Activated naive CD8-positive, alpha-beta T cell treated with anti-CD3 and anti-CD28 coated beads, Interleukin-2, amount 10 ng/mL, durations not matched to agents 7 days and 5 days (primary cell): ENCODE measurements around the gene XG. TPM values are rescaled to one million over a fixed set of nuclear protein-coding genes. Genes with fewer than 3 reads are reported as not detected.
"Not testable (repeated sequence)": the region's sequence is repeated elsewhere in the genome, so short reads cannot be mapped to it uniquely, and the experiment has no call there.

Experiments used
- ATAC-seq: fragments of 150-1000 bp; cut with Tn5 transposase; one replicate; pipeline ENCODE4 v1.10.0; 2021; ENCODE audit warnings: low read depth, moderate library complexity
- POLR2A ChIA-PET: fragments of 350-600 bp; sonication (Branson Sonifier 250); formaldehyde crosslinking; loops from one replicate; lab custom pipeline; 2021; ENCODE audit warnings: antibody characterized with exemption; lab: Charles Lee
- DNase-seq: peaks from one replicate; pipeline ENCODE4 v3.0.0; 2021
- H3K27ac Mint-ChIP-seq: one replicate; pipeline ENCODE4 v1.8.0; 2022; ENCODE audit warnings: mild to moderate bottlenecking, mixed read lengths
- H3K27me3 Mint-ChIP-seq: one replicate; pipeline ENCODE4 v1.8.0; 2022; ENCODE audit warnings: mild to moderate bottlenecking, moderate library complexity, mixed read lengths
- H3K36me3 Mint-ChIP-seq: one replicate; pipeline ENCODE4 v1.8.0; 2021; ENCODE audit warnings: mild to moderate bottlenecking, mixed read lengths
- H3K4me1 Mint-ChIP-seq: one replicate; pipeline ENCODE4 v1.8.0; 2021; ENCODE audit warnings: mixed read lengths
- H3K4me3 Mint-ChIP-seq: one replicate; pipeline ENCODE4 v1.8.0; 2022; ENCODE audit warnings: mild to moderate bottlenecking, moderate library complexity, mixed read lengths
- H3K9me3 Mint-ChIP-seq: one replicate; pipeline ENCODE4 v1.8.0; 2021; ENCODE audit warnings: mixed read lengths
- total RNA-seq, 2 experiments: library from RNA; stranded (reverse); gene quantifications; one replicate each; pipeline ENCODE4 v1.2.3, GENCODE V29; 2021

Gene XG
- total RNA-seq, 2 experiments from 2014 or later: 0.43 TPM; not detected in 1

DNA sequence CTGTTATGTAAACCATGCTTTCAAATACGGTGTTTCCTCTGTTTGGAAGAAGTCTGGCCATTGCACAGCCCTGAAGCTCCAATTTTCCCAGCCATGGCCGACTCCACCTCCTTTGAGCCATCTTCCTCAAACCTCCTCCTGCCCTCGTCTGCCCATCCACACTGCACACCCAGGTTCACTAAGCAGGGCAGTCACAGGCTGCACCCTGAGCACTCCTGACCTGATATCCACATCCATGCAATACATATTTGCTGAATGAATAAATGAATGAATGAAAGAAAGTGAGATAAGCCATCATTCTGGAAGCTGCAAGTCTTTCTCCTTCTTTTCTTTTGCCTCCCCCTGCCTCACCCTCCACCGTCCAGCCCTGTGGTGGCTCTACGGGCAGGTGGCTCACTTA lies 22.2 kb downstream of the XG start:
- POLR2A ChIA-PET: no interaction called here
- Mint-ChIP-seq H3K27me3 (peaks cover 8% of the 10 kb centered on the region), H3K9me3 (peaks cover 4% of the 10 kb centered on the region), H3K4me1 (no peaks in the 10 kb centered on the region), H3K27ac (no peak overlapping the region), H3K4me3 (no peak overlapping the region), H3K36me3 (no peaks in the 10 kb centered on the region)
- no peak for ATAC-seq
- DNase-seq: no peak

GRCh38 chrX:2774776-2775175 lies 22.9 kb downstream of the XG start:
- H3K4me3 Mint-ChIP-seq: no peak overlapping the region
- POLR2A ChIA-PET: no interaction called here
- no peaks in the 10 kb centered on the region for H3K36me3 Mint-ChIP-seq
- ATAC-seq: no peak
- no peak for DNase-seq
- H3K4me1 Mint-ChIP-seq: no peaks in the 10 kb centered on the region
- H3K9me3 Mint-ChIP-seq: peaks cover 2% of the 10 kb centered on the region
- H3K27me3 Mint-ChIP-seq: peaks cover 8% of the 10 kb centered on the region
- H3K27ac Mint-ChIP-seq: no peak overlapping the region

DNA sequence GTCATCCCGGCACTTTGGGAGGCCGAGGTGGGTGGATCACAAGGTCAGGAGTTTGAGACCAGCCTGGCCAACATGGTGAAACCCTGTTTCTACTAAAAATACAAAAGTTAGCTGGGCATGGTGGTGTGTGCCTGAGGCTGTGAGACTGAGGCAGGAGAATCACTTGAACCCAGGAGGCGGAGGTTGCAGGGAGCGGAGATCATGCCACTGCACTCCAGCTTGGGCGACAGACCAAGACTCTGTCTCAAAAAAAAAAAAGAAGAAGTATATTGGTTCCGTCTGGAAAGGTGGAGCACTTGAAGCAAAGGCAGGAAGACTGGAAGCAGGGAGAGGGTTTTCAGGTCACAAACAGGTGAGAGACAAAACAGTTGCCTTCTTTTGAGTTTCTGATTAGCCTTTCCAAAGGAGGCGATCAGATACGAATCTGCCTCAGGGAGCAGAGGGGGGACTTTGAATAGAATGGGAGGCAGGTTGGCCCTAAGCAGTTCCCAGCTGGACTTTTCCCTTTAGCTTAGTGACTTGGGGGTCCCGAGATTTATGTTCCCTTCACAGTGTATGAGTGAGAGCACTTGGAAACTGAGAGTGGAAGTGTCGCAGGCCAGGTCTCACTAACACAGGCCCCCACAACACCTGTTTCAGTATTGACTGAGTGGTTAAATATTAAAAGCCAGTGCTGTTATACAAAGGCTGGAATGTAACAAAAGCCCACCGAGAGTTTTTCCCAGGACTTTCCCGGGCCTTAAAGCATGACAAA lies 28.8 kb downstream of the XG start:
- H3K4me1 Mint-ChIP-seq, POLR2A ChIA-PET, ATAC-seq, H3K36me3 Mint-ChIP-seq, DNase-seq, H3K9me3 Mint-ChIP-seq, H3K27ac Mint-ChIP-seq, H3K4me3 Mint-ChIP-seq: not testable (repeated sequence)
- peaks cover 12% of the 10 kb centered on the region for H3K27me3 Mint-ChIP-seq

DNA sequence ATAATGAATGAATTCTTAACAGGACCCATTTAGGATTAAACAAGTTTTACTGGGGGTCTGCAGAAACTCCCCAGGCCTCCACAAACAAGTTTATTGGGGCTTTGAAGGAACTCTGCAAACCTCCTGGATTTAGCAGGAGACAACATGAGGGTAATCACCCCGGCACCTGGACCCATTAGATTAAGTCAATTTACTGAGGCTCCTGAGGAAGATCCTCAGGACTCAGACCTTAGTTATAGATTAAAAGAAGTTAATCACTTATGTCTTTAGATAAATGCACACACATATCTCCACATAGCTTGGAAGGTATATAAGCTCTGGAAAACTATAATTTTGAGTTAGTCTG lies 29.4 kb downstream of the XG start:
- peaks cover 12% of the 10 kb centered on the region for H3K27me3 Mint-ChIP-seq
- ATAC-seq (no peak), DNase-seq (no peak)
- H3K4me1 Mint-ChIP-seq: peaks cover 6% of the 10 kb centered on the region
- H3K36me3 Mint-ChIP-seq: no peaks in the 10 kb centered on the region
- no peaks in the 10 kb centered on the region for H3K9me3 Mint-ChIP-seq
- POLR2A ChIA-PET: no interaction called here
- H3K27ac Mint-ChIP-seq: no peak overlapping the region
- no peak overlapping the region for H3K4me3 Mint-ChIP-seq

- Mint-ChIP-seq H3K27ac (no peak overlapping the region), H3K4me3 (peak overlapping the region; percentile 28), H3K27me3 (peaks cover 12% of the 10 kb centered on the region), H3K9me3 (no peaks in the 10 kb centered on the region), H3K4me1 (peaks cover 6% of the 10 kb centered on the region), H3K36me3 (no peaks in the 10 kb centered on the region)
- no peak for ATAC-seq
- POLR2A ChIA-PET: no interaction called here
- DNase-seq: no peak
These were observed 29.9 kb downstream of the XG start for GRCh38 chrX:2781698-2782097.

- Mint-ChIP-seq H3K4me1 (peaks cover 6% of the 10 kb centered on the region), H3K9me3 (no peaks in the 10 kb centered on the region), H3K27ac (no peak overlapping the region), H3K4me3 (no peak overlapping the region), H3K27me3 (peaks cover 12% of the 10 kb centered on the region), H3K36me3 (no peaks in the 10 kb centered on the region)
- DNase-seq (no peak), ATAC-seq (no peak)
- POLR2A ChIA-PET: no interaction called here
These were observed 30.3 kb downstream of the XG start for GRCh38 chrX:2782171-2782570.

GRCh38 chrX:2782778-2783177 lies 30.9 kb downstream of the XG start:
- DNase-seq: no peak
- H3K27me3 Mint-ChIP-seq: peaks cover 12% of the 10 kb centered on the region
- no peak overlapping the region for H3K4me3 Mint-ChIP-seq
- no peaks in the 10 kb centered on the region for H3K36me3 Mint-ChIP-seq
- ATAC-seq: no peak
- POLR2A ChIA-PET: no interaction called here
- H3K27ac Mint-ChIP-seq: no peak overlapping the region
- H3K9me3 Mint-ChIP-seq: no peaks in the 10 kb centered on the region
- peaks cover 6% of the 10 kb centered on the region for H3K4me1 Mint-ChIP-seq

- no peaks in the 10 kb centered on the region for H3K36me3 Mint-ChIP-seq
- no peak for ATAC-seq
These were observed 32.2 kb downstream of the XG start for GRCh38 chrX:2784026-2784425.

DNA sequence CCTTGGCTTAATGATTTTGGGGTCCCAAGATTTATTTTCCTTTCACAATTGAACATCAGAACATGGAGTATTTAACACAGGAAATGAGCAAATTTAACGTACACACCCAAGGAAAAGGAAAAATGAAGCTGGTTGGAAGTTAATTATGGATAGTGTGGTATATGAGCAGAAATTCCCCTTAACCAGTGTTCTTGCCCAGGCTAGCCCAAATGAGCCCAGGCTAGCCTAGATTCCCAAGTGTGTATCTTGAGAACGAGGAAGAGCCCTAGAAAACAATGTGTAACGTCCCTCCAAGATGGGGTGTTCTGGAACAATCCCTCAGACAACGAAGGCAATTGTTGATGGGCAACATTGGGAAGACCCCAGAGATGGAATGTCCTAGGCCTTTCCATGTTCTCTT lies 33.7 kb downstream of the XG start:
- ATAC-seq: no peak
- Mint-ChIP-seq H3K4me3 (no peak overlapping the region), H3K4me1 (peaks cover 6% of the 10 kb centered on the region), H3K27ac (no peak overlapping the region), H3K36me3 (no peaks in the 10 kb centered on the region), H3K9me3 (no peaks in the 10 kb centered on the region), H3K27me3 (peaks cover 8% of the 10 kb centered on the region)
- no peak for DNase-seq
- POLR2A ChIA-PET: no interaction called here

More at GRCh38 chrX:2784026-2784425, 32.2 kb downstream of the XG start:
- Mint-ChIP-seq H3K4me1 (peaks cover 6% of the 10 kb centered on the region), H3K9me3 (no peaks in the 10 kb centered on the region), H3K4me3 (no peak overlapping the region), H3K27me3 (peaks cover 10% of the 10 kb centered on the region), H3K27ac (no peak overlapping the region)
- no peak for DNase-seq
- POLR2A ChIA-PET: no interaction called here

DNA sequence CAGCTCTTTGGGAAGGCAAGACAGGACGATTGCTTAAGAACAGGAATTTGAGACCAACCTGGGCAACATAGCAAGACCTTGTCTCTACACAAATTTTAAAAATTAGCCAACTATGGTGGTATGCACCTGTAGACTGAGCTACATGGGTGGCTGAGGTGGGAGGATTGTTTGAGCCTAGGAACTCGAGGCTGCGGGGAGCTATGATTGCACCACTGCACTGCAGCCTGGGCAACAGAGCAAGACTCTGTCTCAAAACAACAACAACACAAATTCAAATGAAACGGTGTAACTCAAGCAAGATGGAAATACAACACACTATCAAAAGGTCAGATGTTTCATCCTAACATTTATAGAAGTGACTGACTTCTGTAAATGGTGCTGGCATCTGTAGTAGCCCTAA lies 37.1 kb downstream of the XG start:
- Mint-ChIP-seq H3K36me3 (no peaks in the 10 kb centered on the region), H3K9me3 (no peaks in the 10 kb centered on the region), H3K27ac (no peak overlapping the region), H3K27me3 (no peaks in the 10 kb centered on the region), H3K4me1 (no peaks in the 10 kb centered on the region), H3K4me3 (no peak overlapping the region)
- DNase-seq: no peak
- POLR2A ChIA-PET: no interaction called here
- no peak for ATAC-seq

- no peaks in the 10 kb centered on the region for H3K9me3 Mint-ChIP-seq
- ATAC-seq (no peak), DNase-seq (no peak)
- no peak overlapping the region for H3K4me3 Mint-ChIP-seq
- H3K27me3 Mint-ChIP-seq: no peaks in the 10 kb centered on the region
- H3K36me3 Mint-ChIP-seq: no peaks in the 10 kb centered on the region
- POLR2A ChIA-PET: no interaction called here
- H3K27ac Mint-ChIP-seq: no peak overlapping the region
- H3K4me1 Mint-ChIP-seq: no peaks in the 10 kb centered on the region
These were observed 37.7 kb downstream of the XG start for GRCh38 chrX:2789569-2789968.

DNA sequence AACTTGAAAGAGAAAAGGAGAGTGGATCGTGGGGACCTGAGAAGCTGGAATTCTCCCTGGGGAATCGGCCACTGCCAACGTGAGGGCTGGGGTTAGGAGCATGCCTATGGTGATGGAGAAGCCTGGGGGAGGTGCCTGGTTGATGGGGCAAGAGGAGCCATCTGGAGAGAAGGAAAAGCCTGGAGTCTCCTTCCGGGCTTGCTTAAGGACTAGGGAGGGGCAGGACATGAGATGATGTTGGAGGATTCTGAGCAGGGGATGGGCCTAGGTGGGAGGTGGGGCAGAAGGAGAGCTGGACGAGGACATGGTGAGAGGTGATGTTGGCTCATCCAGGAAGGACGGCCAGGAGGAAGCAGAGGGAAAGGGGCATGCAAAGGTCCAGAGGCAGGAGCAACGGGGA lies 41.9 kb downstream of the XG start:
- H3K4me1 Mint-ChIP-seq: no peaks in the 10 kb centered on the region
- H3K27ac Mint-ChIP-seq: no peak overlapping the region
- POLR2A ChIA-PET: no interaction called here
- H3K9me3 Mint-ChIP-seq: no peaks in the 10 kb centered on the region
- no peak overlapping the region for H3K4me3 Mint-ChIP-seq
- no peaks in the 10 kb centered on the region for H3K27me3 Mint-ChIP-seq
- DNase-seq: no peak
- H3K36me3 Mint-ChIP-seq: no peaks in the 10 kb centered on the region
- no peak for ATAC-seq

- Mint-ChIP-seq H3K4me1 (no peaks in the 10 kb centered on the region), H3K36me3 (no peaks in the 10 kb centered on the region), H3K27me3 (no peaks in the 10 kb centered on the region), H3K4me3 (no peak overlapping the region), H3K27ac (no peak overlapping the region), H3K9me3 (no peaks in the 10 kb centered on the region)
- ATAC-seq (no peak), DNase-seq (no peak)
- POLR2A ChIA-PET: interaction anchor here (0.6 kb wide), 1 partner anchor 324 kb away, joined by 3 read pairs; no protein-coding TSS in a partner anchor
These were observed 42.5 kb downstream of the XG start for GRCh38 chrX:2794336-2794735.

- ATAC-seq, POLR2A ChIA-PET, H3K27me3 Mint-ChIP-seq, H3K27ac Mint-ChIP-seq, H3K9me3 Mint-ChIP-seq, H3K36me3 Mint-ChIP-seq, H3K4me3 Mint-ChIP-seq, H3K4me1 Mint-ChIP-seq, DNase-seq: not testable (repeated sequence)
These were observed 45.0 kb downstream of the XG start for GRCh38 chrX:2796808-2797207.
